GM21447 (cell line): ENCODE measurements around the gene GNA12.
"Not testable (repeated sequence)": the region's sequence is repeated elsewhere in the genome, so short reads cannot be mapped to it uniquely, and the experiment has no call there.

ENCODE experiments used
- ATAC-seq: cut with Tn5 transposase; IDR thresholded peaks from one replicate; pipeline ENCODE4 v1.9.1; 2021; ENCODE audit not compliant: unreplicated experiment

The GNA12 gene

DNA sequence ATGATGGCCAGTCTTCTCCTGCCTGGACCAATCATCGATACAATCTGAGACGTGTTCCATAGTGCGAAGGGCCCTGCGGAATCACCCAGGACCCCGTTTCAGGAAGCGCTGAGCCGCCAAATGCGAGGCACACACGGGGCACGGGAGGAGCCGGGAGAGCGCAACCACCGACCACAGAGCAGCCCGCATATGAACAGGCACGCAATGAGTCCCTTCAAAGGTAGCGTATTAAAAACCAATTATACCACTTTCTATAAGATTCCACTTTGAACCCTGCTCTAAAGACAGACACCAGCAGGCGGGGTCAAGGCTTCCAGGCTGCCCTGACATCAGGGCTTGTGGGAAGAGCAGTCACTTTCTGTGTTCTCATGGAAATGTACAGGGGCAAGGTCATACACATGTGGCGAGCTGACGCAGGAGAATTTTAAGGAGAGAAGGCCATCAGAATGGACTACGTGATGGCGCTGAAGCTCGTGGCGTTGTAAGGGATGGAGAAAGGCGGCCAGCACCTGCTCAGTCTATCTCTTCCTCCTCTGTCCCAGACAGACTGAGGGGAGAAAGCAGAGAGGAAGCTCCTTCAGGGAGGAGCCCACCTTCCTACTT lies 109.9 kb downstream of the GNA12 start:
- ATAC-seq = no peak

DNA sequence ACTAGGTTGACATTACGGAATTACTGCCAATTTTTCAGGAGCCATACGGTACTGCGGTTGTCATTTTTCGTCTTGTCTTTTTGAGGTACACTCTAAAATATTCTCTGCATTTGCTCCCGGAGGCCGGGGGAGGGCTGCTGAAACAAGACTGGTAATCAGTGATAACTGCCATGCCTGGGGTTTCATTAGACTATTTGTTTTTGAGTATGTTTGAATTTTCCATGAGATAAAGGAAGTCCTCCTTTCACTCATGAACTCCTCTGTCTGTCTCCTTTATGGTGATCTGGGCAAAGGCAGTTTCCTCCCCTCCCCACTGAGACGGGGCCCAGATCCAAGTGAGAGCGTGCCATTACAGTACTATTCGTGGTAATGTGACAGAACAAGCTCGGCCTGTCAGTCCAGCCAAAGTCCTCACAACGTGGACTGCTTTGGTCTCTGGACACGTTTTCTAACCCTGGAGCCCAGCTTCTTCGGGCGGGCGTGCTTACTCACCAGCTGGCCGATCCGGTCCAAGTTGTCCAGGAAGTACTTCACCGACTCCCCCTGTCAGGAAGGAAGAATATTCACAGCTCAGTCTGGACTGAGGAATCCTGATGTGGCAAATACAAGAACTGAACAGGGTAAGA lies 111.0 kb downstream of the GNA12 start:
- ATAC-seq = no peak

DNA sequence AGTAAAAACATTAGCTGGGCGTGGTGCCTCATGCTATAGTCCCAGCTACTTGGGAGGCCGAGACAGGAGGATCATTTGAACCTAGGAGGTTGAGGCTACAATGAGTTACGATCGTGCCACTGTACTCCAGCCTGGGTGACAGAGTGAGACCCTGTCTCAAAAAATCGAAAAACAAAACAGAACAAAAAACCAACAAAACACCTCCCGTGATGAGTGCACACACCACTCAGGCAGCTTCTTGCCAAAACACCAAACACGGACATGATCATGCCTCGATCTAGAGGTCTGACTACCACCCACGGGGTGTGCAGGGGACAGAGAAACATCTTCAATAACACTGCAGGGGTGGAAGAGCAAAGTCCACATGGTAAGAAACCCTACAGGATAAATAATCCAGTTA lies 111.7 kb downstream of the GNA12 start:
- no peak for ATAC-seq

DNA sequence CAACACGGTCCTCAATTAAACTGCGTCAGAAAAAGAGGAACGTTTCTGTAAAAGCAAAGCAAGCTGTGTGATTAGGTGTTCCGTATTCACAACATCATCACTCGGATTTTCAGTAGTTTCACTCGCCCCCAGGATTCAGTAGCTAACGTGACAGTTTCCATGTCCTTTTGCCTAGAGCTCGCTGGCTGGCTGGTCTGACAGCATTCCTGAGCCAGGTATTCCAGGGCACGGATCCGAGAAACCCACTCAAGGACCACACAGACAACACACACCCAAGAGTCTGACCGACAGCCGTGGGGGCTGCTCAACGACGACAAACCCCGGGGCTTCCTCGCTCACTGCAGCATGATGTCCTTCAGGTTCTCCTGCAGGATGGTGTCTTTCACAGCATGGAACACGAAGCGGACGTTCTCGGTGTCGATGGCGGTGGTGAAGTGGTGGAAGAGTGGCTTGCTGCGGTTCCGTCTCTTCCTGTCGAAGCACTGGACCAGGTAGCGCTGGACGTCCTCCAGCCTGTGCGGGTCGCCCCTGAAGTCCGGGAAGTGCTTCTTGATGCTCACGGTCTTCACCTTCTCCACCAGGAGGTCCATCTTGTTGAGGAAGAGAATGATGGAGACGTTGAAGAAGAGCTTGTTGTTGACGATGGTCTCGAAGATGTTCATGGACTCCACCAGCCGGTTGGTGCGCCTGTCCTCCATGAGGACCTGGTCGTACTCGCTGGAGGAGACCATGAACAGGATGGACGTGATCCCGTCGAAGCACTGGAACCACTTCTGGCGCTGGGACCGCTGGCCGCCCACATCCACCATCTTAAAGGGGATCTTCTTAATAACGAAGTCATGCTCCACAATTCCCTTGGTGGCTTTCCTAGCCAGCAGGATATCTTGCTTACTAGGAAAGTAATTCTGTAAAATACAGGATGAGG lies 113.0 kb downstream of the GNA12 start:
- ATAC-seq = no peak

DNA sequence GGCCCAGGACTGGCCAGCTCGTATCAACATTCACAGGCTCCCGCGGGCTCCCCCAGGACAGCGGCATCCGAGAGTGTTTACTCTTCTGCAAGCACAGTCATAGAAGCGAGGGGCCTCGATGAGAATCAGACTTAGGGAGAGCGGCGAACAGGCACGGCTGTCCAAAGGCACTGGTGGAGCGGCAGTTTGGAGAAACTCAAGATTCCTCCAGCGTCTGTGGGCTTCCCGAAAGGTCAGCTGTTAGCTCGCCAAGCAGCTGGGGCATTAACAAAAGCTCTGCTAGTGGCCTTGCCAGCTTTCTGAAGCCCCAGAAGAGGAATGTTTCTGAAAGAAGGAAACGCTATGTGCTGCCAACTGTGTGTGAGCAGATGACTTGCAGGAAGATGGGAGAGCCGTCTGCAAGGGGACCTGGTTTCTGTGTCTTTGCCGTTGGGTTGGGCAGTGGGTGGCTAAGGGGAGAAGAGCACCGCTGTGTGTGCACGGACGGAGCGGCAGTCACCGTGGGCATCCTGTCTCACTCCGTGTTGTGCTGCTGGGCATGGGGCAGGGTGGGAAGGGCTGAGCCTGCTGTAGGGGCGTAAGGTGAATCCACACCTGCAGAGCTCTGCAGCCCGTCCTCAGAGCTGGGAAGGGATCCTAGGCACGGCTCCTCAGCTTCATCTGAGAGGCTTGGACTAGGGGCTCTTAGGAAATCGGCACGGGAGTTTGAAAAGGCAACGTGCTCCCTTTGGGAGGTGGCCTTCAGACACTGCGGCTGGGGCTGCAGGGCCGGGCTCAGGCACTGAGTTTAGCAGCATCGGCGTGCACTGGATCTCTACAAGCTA lies 114.0 kb downstream of the GNA12 start:
- no peak for ATAC-seq

DNA sequence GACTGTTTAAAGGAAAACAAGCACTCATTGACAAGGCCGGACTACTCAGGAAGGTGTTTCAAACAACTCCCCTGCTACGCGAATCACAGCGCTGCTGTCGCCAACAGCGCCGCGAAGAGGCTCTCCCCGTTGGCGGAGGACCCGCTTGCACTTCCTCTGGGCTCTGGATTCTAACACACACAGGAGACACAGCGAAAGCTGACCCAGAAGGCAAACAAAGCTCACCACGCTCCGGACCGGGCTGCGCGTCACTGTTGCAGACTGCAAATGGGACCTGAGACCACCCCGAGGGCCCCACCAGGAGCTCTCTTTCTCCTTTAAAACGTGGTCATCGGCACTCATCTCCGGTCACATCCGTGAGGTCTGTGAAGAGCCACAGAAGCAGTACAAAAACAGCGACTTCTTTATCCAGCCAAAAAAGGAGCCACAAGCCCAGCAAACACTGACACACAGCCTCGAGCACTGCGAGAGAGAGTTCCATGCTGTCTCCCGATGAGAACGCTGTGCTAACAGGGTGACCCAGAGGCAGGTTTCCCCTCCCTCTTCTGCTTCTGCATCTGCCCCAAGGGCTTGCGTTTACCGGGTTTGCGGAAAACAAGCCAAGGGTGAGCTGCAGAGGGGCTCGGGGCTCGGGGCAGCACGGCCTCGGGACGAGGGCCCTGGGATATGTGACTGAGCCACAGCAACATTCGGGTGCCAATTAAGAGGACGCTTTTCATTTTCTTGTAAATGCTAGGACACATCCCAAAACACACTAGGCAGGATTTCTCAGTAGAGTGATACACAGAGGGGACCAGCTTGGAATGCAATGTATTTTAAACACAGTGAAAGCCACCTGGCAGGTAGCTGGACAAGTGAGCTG lies 114.8 kb downstream of the GNA12 start:
- no peak for ATAC-seq

DNA sequence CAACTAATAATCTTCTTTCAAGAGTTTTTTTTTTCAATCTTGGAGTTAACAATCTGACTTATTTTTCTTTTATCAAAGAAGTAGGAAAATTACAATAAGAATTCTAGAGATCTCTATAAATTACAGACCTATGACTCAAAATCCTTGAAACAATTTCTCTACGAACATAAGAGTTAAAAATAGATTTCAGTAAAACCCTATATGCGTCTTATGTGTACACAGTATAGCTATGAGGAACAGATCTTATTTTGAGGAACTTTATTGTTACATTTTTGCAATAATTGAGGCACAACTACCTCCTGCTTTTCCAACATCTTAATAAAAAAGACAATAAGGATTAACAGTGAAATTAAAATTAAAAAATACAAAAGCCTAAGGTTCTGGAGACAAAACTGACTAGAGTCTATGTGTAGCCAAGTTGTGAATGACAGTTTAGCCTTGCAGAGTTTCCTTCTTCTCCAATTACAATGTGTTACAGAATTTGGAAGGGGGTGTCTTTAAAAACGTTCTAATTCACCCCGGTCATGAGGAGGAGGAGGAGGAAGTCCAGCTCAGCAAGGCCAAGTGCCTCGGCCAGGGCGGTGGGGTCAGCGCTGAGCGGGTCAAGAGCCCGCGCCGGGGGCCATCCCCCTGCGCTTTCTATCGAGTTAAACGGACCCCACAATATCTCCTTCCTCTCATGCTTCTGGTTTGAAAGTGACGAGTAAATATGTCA lies 115.6 kb downstream of the GNA12 start:
- ATAC-seq = no peak

DNA sequence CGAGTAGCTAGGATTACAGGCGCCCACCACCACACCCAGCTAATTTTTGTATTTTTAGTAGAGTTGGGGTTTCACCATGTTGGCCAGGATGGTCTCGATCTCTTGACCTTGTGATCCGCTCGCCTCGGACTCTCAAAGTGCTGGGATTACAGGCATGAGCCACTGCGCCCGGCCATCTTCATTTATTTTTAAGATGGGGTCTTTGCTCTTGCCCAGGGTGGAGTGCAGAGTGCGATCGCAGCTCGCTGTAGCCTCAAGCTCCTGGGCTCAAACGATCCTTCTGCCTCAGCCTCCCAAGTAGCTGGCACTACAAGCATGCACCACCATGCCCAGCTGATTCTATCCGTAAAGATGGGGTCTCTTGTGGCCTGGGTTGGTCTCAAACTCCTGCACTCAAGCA lies 116.9 kb downstream of the GNA12 start:
- ATAC-seq = not testable (repeated sequence)

DNA sequence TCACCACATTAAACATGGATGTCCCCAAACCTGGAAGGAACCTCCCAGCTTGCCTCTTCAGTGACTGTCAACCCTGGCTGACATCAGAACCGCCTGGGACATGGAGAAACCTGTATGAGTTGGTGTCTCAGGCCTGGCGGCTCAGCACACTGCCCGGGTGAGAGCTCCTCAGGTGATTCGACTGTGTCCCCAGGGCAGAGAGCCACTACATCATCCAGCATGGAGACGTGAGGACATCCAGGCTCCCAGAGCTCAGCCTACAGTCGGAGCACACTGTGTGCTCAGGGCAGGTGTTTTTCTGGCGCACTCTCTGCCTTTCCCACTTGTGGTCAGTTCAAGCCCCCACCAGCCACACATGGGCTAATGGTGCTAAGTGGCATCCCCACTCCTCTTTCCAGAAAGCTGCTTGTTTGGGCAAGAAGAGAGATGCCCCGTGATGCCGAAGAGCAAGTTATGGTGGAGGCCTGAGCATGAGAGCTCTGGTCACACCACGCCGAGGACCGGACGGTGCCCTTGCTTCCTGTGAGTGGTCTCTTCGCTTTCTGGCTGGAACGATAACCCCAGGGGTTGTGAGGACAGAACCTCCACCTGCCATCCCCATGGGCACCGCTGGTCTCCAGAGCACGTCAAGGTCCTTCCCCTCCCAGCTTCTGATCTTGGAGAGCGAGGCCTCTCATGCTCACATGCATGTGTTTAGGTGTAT lies 117.6 kb downstream of the GNA12 start:
- no peak for ATAC-seq

DNA sequence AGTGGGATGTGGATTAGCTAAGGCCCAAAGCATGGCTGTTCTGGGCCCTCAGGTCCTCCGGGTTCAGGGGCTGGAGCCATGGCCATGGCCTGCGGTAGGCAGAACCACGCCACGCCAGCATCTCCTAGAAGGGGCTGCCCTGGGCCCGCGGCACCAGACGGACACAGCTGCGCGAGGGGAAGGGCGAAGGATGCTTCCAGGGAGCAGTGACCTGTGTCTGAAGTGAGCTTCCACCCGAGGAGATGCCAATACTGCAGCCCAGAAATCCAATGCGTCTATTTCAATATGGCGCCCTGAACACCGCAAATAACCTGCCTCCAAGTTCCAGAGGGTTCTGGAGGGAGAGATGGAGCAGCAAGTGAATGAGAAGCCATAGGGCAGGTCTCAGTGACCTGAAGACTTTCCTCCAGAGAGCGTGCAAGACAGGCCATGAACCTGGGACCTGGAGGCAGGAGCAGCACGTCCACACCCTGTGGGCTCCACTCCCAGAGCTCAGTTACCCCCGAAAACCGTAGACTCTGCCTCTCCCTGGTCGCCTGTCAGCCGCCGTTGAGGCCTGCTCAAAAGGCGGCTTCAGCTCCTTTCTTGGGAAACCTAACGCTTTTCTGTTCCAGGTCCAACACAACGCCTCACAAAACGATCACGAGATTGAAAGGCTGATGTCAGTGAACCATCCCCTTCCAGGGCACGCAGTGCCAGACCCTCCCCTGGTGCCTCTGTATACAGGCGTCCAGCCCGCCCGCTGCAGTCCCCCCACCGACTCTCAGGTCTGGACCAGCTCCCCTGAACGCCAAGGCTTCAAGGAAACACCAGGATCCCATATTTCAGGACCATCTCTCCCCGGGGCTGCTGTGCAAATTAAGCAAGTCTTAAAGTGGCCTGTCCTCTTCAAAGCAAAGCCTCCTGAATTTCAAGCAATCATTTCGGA lies 118.7 kb downstream of the GNA12 start:
- no peak for ATAC-seq

DNA sequence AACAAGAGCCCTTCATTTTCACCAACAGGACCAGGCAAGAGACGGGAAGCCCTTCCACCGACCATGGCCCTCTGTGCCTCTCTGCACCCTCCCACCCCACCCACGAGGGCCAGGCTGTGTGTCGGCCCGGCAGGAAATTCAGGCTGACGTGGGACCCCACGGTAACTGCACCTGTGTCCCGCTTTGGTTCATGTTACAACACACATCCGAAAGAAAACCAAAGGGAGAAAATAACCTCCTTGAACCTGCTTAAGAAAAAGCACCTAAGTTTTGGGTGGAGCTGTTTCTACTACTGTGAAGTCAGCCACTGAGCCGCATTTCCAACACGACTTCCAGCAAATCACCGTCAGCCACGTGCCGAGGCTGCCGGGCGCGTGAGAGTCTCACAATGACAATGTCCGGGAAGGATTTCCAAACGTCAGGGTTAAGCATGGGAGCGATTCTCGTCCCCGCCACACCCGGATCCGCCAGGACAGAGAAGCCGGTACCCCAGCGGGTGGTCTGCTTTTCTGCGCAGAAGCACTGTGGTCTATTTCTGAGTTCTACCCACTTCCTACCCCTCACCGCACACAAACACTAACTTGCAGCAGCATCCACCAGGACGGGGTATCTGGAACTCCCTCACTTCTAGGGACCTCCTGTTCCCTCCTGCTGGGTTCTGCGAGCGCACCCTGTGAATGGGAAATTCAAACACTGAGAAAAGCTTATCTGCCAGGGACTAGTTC lies 119.5 kb downstream of the GNA12 start:
- no peak for ATAC-seq

DNA sequence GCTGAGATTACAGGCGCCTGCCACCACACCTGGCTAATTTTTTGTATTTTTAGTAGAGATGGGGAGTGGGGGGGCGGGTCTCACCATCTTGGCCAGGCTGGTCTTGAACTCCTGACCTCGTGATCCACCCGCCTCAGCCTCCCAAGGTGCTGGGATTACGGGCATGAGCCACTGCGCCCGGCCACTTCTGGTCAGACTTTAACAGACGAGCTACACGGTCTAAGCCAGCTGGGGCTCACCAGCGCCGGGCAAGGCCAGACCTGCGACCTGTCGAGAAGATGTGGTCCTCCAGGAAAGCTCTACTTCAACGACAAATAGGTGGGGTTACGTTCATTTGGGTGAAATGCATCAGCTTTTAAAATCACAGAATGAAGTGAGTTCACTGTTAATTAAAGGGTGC lies 120.1 kb downstream of the GNA12 start:
- ATAC-seq = not testable (repeated sequence)

DNA sequence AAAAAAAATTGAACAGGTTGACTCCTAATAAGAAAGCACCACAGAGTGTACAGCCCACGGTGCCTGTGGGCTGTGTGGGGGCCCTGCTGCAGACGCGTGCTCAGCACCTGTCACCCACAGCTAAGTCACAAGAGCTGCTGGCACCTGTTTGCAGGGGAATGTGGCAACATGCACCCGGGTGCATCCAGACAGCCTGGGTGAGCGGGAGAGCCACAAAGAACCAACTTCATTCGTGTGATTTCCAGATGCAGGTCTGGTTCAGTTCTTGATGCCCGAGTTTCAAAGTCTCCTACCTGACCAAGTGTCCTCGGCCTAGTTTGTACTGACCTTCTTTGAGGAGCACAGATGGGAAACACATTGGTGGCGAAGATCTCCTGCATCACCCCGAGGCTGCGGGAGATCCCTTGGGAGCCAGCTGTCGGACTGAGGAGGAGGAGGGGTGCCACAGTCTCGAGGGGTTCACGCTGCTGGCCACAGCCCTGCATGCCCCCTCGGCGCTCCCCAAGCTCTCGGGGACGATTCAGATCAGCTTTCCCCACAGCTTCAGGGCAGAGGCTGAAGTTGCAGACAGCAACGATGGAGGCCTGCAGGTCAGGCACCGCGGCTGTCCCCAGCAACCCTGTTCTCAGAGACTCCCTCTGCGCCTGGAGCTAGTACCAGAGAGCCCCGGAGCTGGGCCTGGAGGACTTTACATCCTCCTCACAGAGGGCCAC lies 120.8 kb downstream of the GNA12 start:
- ATAC-seq = no peak

DNA sequence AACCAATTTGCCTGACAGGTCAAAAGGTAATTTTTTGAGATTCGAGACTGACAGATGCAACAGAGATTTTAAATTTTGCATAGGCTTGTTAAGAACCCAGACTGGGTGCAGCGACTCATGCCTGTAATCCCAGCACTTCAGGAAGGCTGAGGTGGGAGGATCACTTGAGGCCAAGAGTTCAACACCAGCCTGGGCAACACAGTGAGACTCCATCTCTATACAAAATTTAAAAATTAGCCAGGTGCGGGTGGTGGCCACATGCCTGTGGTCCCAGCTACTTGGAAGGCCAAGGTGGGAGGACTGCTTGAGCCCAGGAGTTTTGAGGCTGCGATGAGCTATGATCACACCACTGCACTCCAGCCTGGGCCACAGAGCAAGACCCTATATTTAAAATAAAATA lies 121.5 kb downstream of the GNA12 start:
- no peak for ATAC-seq

DNA sequence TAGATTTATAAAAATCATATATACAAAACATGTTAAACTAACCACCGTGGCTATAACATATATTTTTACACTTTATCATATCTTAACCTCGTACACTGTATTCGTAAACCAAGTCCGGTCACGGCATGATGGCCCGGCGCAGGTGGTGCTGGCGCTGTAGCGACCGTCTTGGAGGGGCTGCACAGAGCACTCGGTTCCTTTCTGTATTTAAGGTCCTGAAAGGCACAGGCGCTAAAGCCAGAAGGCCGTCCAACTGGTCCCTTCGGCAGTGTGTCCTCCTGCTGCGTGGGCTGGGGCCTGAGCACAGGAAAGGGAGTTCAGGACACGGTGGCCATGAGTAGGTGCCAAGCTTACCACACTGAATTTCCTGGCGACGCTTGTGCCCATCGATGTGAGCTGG lies 122.3 kb downstream of the GNA12 start:
- ATAC-seq = no peak

DNA sequence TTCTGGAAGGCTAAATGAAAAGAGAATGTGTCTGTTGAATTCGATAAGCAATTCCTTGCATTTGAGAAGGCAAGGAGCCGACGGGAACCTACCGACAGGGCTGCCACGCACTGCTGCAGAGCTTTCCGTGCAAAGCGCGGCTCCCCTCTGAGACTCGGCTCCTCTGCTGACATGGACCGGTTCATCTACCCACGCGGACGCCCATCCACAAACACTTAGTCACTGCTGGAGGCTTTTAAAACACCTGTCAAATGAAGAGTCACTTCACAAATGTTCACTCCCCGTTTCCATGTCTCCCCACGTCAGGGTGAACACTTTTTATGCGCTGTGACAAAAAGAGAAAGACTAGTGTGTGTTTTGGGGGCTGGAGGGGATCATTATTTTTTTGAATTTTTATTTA lies 124.1 kb downstream of the GNA12 start:
- no peak for ATAC-seq

DNA sequence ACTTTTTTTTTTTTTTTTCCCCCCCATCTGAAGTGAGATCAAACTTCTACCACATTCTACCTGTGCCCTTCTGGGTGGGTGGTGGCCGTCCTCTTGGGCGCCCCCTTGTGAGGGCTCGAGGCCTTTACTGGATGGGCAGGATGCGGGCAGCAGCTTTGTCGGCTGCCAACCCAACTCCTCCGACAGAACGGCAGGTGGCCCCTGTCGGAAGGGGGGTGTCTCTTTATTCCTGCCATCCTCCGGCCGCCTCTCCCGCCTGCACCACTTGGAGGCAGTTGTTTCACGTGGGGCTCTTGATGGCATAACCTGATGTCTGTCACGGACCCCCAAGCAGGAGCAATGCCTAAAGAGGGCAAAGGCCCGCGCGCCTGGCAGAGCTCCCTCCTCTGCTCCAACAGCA lies 125.1 kb downstream of the GNA12 start:
- no peak for ATAC-seq
